ENCODE measurements around the gene NADK2. TPM values are rescaled to one million over a fixed set of nuclear protein-coding genes. Genes with fewer than 3 reads are reported as not detected.

The NADK2 gene
- total RNA-seq, 1 experiment from 2014 or later: 28.4 TPM

GRCh38 chr5:36246036-36246800, 4.5 kb upstream of the NADK2 start:
- no peak for DNase-seq (ENCODE audit: low read depth)

DNA sequence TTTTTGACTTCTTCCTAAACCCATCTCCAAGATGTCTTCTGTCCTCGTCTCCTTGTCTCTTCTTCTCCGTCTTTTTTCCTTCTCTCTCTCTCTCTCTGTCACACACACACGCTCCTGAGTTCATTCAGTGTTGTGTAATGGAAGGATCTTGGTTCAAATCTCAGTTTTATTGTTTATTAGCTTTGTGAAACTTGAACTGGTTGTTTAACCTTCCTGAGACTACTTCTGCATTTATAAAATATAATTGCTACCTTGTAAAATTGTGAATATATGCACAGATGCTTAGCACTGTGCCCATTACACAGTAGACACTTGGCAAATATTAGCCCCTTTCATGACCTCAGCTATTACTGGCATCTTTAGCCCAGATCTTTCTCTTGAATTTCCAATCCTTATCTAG, 2.4 kb upstream of the NADK2 start:
- DNase-seq (ENCODE audit: low read depth): no peak

GRCh38 chr5:36243653-36244052, 1.9 kb upstream of the NADK2 start:
- no peak for DNase-seq (ENCODE audit: low read depth)

DNA sequence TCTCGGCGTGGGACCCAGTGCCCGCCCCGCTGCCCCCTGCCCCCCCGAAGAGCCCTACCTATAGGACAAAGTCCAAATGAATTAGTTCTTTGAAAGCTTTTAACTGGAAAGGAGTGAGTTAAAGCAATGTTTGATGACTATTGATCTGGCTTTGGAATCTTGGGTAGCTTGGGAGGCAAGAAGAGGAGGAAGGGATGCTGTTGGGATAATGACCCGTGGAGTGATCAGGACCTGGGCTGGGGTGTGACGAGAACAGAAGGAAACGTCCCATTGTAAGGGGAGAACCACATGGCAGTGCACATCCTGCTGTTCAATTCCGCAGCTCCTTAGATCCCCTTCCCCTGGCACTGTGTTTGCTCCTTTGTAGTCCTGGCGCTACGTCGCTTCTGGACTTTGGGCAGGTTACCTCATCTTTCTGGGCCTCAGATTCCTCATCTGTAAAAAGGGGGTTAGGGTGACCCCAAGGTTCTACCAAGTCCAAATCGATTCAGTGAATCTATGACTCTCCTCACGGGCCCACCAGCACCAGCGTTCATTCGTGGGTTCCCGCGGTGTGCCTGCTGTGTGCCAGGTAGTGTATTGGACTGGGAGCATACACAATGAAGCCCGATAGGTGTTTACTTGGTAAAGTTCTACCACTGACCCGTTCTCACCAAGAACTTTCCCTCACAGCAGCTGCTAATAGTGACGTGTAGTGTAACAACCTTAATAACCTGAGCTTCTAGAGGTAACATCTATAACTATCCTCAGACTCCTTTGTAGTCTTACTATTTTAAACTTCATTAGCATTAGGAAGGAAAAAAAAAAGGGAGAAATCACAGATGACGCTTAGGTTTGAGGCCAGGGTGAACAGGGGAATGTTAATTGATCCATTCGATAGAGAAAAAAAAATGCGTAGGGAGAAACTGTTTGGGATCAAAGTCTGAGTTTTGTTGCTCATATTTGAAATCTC, 1.1 kb upstream of the NADK2 start:
- peak; percentile 8 for DNase-seq (ENCODE audit: low read depth)

- DNase-seq (ENCODE audit: low read depth): peak; percentile 68
Observed at GRCh38 chr5:36240779-36241630, 720 bp downstream of the NADK2 start.

DNA sequence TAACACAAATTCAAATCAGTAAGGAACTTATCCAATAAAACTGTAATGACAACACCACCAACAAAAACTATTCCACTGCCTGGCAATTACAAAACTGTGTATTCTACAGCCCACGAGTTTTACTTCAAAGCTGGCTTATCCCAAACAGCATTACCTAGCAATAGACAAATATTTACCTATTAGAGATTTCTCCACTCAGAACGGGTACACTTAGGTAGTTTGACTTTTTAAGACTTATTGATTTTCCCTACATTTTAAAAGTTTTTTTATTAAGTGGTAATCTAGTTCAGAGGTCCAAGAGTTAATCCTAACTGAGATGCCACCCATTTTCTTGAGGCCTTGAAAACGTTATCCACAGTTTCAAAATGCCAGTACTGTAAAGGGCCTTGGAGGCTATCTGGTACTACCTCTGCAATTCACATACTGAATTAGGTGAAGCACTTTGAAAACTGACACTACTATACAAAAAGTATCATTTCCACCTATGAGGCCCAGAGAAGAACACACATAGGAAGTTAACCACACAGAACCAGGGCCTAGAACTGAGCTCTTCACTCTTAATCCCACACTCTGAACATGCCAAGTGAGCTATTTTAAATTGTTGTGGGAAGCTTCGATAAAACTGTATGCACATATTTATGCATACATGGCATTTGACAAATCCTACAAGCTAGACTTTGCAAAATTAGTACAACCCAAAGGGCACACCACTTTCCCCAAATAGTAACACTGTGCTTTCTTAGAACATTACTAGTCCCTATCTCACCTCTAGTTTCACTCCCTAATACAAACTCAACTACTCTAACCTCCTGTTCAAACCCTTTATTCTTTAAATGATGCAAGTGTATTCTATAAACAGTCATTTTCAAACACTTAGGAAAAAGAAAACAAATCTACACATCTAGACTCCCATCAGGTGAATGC, 2.1 kb downstream of the NADK2 start:
- DNase-seq (ENCODE audit: low read depth): no peak

DNA sequence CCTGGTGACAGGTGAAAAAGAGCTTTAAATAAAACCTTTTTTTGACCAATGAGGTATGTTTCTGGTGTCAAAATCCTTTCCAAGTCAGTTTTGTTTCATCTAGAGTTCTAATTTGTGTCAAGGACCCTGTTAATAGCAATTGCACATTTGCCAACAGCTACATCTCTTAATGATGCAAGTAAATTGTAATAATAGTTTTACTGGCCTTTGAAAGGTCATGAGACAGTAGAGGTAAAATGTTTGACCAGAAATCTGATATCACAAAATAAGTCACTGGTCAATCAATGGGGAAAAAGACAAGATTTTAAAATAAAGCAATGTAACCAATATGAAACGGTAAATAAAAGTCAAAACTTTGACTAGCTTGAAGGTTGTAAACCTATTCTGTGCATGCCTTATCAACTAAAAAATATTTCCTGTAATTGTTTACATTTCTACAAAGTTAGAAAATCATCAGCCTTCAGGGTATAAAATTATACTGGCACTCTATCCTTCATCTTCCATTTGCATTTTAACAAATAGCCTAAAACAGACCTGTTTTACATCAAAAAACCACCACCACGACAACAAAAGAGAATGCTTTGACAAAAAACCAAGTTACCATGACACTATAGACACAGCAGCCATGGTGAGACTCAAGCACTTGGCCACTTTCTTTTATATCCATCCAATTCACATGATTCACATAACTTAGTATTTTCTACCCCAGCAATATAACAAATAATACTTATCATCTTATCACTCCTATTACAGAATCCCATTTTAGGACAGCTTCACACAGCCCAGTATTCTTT, 3.0 kb downstream of the NADK2 start:
- DNase-seq (ENCODE audit: low read depth): no peak

DNA sequence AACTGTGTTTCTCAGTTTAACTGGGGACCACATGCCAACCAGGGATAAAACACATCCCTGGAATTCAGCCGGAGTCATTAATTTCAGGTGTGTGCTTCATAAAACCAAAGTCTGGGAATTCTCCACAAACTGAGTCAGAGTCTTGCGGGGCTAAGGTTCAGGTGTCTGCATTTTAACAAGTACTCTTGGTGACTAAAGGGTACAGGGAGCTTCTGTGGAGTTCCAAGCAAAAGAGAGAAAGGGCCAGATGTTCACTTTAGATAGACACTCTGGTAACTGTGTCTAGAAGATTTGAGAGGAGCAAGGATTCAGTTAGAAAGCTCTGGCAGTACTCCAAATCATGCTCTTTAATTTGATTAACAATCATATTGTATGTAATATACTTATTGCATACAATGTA, 4.0 kb downstream of the NADK2 start:
- no peak for DNase-seq (ENCODE audit: low read depth)

DNA sequence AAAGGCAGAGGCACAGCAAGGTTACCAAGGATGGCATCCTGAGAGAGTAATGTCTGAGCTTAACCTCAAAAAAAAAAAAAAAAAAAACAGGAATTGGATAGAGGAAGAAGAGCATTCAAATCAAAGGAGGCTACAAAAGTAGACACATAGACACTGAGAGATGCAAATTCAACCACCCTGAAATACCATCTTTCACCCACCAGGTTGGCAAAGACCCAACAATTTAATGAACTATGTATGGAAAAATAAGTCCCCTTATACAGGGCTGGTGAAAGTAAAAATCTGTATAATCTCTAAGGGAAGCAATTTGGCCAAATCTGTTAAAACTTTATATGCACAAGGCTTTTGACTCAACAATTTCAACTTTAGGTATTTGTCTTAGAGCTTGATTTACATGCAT, 4.9 kb downstream of the NADK2 start:
- no peak for DNase-seq (ENCODE audit: low read depth)

- DNase-seq (ENCODE audit: low read depth): no peak
Observed at GRCh38 chr5:36232533-36232932, 9.2 kb downstream of the NADK2 start.

- no peak for DNase-seq (ENCODE audit: low read depth)
Observed at GRCh38 chr5:36230151-36230790, 11.5 kb downstream of the NADK2 start.

DNA sequence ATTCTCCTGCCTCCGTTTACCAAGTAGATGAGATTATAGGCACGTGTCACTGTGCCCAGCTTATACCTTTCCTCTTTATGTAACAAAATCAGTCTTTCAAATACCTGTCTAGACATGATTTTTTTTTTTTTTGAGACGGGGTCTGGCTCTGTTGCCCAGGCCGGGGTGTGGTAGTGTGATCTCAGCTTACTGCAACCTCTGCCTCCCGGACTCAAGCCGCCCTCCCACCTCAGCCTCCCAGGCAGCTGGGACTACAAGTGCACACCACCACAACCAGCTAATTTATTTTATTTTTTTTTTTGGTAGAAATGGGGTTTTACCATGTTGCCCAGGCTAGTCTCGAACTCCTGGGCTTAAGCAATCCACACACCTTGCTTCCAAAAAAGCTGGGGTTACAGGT, 13.2 kb downstream of the NADK2 start:
- DNase-seq (ENCODE audit: low read depth): no peak

DNA sequence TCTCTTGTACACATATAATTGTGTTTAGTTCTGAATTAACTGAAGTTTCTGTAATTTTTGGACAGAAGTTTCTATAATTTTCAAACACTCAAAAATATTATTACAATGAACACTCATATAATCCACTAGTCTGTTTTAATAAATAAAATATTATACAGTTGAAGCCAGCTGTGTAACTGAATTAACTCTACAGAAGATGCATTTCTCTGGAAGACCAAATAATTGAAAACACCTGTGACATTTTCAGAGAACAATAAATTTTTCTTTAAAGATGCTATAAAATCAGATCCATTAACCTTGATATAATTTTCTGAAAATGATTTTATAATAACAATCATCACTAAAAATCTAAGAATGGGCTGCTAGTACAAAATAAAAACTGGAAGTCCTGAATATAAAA, 14.7 kb downstream of the NADK2 start:
- DNase-seq (ENCODE audit: low read depth): no peak

GRCh38 chr5:36222620-36223019, 19.1 kb downstream of the NADK2 start:
- DNase-seq (ENCODE audit: low read depth): no peak

DNA sequence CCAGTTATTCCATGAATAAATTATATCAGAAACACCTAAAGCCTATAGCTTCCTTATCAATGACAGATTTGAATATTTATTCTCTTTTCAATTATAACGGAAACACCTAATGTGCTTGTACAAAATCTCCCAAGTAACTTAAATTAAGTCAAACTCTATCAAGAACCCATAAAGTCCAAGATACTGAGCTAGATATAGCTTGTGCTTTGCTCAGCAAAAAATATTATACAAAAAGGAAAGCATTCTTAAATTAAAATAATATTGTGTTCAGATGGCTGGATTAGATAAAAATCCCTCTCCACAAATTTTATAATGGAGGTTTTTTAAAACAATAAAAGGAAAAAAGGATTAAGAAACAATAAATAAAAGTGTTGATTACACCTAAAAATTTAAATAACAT, 23.7 kb downstream of the NADK2 start:
- DNase-seq (ENCODE audit: low read depth): no peak

DNA sequence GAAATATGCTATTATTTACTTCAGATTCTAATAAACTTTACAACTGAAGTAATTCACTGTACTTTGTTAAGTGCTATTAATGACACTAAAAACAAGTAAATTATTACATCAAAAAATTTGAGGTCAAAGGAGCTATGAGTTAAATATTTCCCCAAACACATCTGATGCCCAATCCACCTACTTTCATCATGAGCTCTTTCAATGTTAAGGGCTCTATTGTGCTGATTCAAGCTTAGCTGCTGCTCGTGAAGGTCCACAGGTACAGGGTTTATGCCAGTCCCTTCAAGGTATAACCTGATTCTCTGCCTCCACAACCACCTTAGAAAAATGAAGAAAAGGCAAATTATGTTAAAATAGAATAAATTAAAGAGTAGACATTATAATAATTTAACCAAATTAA, 24.2 kb downstream of the NADK2 start:
- DNase-seq (ENCODE audit: low read depth): no peak

GRCh38 chr5:36215910-36216309, 25.8 kb downstream of the NADK2 start:
- DNase-seq (ENCODE audit: low read depth): no peak

DNA sequence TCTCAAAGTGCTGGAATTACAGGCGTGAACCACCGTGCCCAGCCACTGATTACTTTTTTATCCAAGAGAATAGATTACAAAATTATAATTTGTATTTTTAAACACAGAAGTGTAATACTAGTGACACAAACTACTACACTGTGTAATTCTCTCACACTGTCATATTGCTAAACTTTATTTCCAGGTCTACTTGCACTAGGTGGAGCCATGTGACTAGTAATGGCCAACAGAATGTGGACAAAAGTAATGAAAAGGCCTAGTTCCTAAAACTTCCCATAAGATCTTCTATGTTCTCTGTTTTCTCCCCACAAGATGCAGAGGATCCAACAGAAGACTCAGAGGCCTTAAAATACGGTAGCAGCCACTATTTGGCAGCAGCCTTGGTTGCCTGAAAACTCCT, 27.3 kb downstream of the NADK2 start:
- DNase-seq (ENCODE audit: low read depth): no peak

DNA sequence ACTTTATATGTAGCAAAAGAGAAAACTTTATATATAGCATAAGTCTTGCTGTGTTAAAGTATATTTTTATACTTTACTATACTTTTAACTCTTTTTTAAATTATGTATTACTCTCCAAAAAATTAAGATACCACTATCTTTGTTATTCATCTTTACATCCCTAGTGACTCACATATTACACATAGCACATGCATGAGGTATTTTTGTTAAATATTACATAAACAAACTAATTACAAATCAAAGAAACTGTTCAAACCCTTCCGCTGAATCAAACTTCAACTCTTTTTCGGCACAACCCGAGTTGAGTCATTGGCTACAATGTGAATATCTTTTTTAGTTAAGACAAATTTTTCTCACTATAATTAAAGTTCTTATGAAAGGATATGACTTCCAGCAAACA, 32.1 kb downstream of the NADK2 start:
- DNase-seq (ENCODE audit: low read depth): no peak

Data from HT1080 (cell line).